CD14-positive monocyte (primary cell): ENCODE measurements around the gene NCOA5. TPM values are rescaled to one million over a fixed set of nuclear protein-coding genes. Genes with fewer than 3 reads are reported as not detected.

Experiments
- DNase-seq, 3 donors: peaks; one replicate each; pipeline ENCODE4 v3.0.0-alpha.2; 2011 to 2022
- H2AFZ ChIP-seq: 2 replicates; pipeline ENCODE4 v1.6.0; 2012; ENCODE audit warnings: mild to moderate bottlenecking, low read depth, low read length, inconsistent platforms; ENCODE audit not compliant: insufficient read depth, poor library complexity, severe bottlenecking
- H3K27ac ChIP-seq, 2 donors: 1 replicate in 1 of 2; 2 replicates in 1 of 2; pipeline ENCODE4 v1.5.1; 2012 to 2013; ENCODE audit warnings: low read length in 2 of 2, control low read depth in 1 of 2, inconsistent platforms in 1 of 2, low read depth in 1 of 2, mild to moderate bottlenecking in 1 of 2
- H3K27me3 ChIP-seq, 2 donors: one replicate each; pipeline versions ENCODE4 v1.6.0 to v1.6.1; 2011 to 2013; ENCODE audit warnings: low read length in 2 of 2; ENCODE audit not compliant: control insufficient read depth in 2 of 2, insufficient read depth in 2 of 2
- H3K36me3 ChIP-seq, 2 donors: replicated peaks in 1 of 2; 1 replicate in 1 of 2; 2 replicates in 1 of 2; pipeline versions ENCODE4 v1.5.1 to v1.6.1; 2012 to 2013; ENCODE audit warnings: low read length in 2 of 2, control low read depth in 1 of 2, inconsistent platforms in 1 of 2, mild to moderate bottlenecking in 1 of 2; ENCODE audit not compliant: insufficient read depth in 2 of 2, control insufficient read depth in 1 of 2
- H3K4me1 ChIP-seq, 2 donors: 1 replicate in 1 of 2; 2 replicates in 1 of 2; pipeline versions ENCODE4 v1.5.1 to v1.6.1; 2012 to 2013; ENCODE audit warnings: low read length in 2 of 2, control low read depth in 1 of 2, inconsistent platforms in 1 of 2, mild to moderate bottlenecking in 1 of 2, moderate library complexity in 1 of 2; ENCODE audit not compliant: insufficient read depth in 2 of 2, control insufficient read depth in 1 of 2
- H3K4me2 ChIP-seq: replicated peaks from 2 replicates; pipeline ENCODE3; 2012; ENCODE audit warnings: low read length, moderate library complexity, mild to moderate bottlenecking; ENCODE audit not compliant: poor library complexity, severe bottlenecking; ENCODE audit errors: extremely low read depth
- H3K4me3 ChIP-seq, 3 experiments: fragments of 200-600 bp in 1 of 3; sonication (generic) in 1 of 3; replicated peaks in 1 of 3; 1 replicate in 2 of 3; 2 replicates in 1 of 3; pipeline ENCODE4 v1.5.1; 2011 to 2013; ENCODE audit warnings: low read length in 3 of 3, mild to moderate bottlenecking in 3 of 3, control low read depth in 2 of 3, low read depth in 2 of 3, inconsistent platforms in 1 of 3, moderate library complexity in 1 of 3
- H3K79me2 ChIP-seq: 2 replicates; pipeline ENCODE4 v1.6.0; 2012; ENCODE audit warnings: mild to moderate bottlenecking, control low read depth, inconsistent platforms, low read length, moderate library complexity; ENCODE audit not compliant: insufficient read depth
- H3K9ac ChIP-seq: 2 replicates; pipeline ENCODE4 v1.6.0; 2017; ENCODE audit warnings: low read length, mild to moderate bottlenecking; ENCODE audit not compliant: insufficient read depth, poor library complexity, severe bottlenecking
- H3K9me3 ChIP-seq, 2 donors: replicated peaks in 1 of 2; 1 replicate in 1 of 2; 2 replicates in 1 of 2; pipeline versions ENCODE4 v1.5.1 to v1.6.1; 2012 to 2013; ENCODE audit warnings: low read length in 2 of 2, control low read depth in 1 of 2; ENCODE audit not compliant: control insufficient read depth in 1 of 2, insufficient read depth in 1 of 2
- H4K20me1 ChIP-seq: 2 replicates; pipeline ENCODE4 v1.6.0; 2012; ENCODE audit warnings: mild to moderate bottlenecking, low read length, control low read depth, moderate library complexity; ENCODE audit not compliant: insufficient read depth
- H3K27ac Mint-ChIP-seq, 7 donors: one replicate each; pipeline ENCODE4 v1.8.0; 2020; ENCODE audit warnings: mild to moderate bottlenecking in 7 of 7, mixed read lengths in 7 of 7, moderate library complexity in 6 of 7, inconsistent platforms in 2 of 7
- H3K27me3 Mint-ChIP-seq, 3 donors: one replicate each; pipeline ENCODE4 v1.8.0; 2021 to 2022; ENCODE audit warnings: low read depth in 3 of 3, mild to moderate bottlenecking in 3 of 3, mixed read lengths in 3 of 3, moderate library complexity in 3 of 3, inconsistent platforms in 1 of 3
- H3K36me3 Mint-ChIP-seq, 2 donors: one replicate each; pipeline ENCODE4 v1.8.0; 2020; ENCODE audit warnings: mixed read lengths in 2 of 2, inconsistent platforms in 1 of 2, mild to moderate bottlenecking in 1 of 2
- H3K4me1 Mint-ChIP-seq: one replicate; pipeline ENCODE4 v1.8.0; 2020; ENCODE audit warnings: mild to moderate bottlenecking, mixed read lengths
- H3K4me3 Mint-ChIP-seq, 2 donors: one replicate each; pipeline ENCODE4 v1.8.0; 2020; ENCODE audit warnings: mild to moderate bottlenecking in 2 of 2, mixed read lengths in 2 of 2, moderate library complexity in 1 of 2
- H3K9me3 Mint-ChIP-seq, 7 donors: one replicate each; pipeline ENCODE4 v1.8.0; 2020 to 2022; ENCODE audit warnings: mixed read lengths in 7 of 7, mild to moderate bottlenecking in 6 of 7, moderate library complexity in 6 of 7, inconsistent platforms in 2 of 7
- WGBS: methylation state at CpG from one replicate; pipeline ENCODE4 v1.1.5; 2013; ENCODE audit warnings: missing lambda C conversion rate; ENCODE audit not compliant: insufficient coverage; 5-methylcytosine and 5-hydroxymethylcytosine counted together
- intact Hi-C, 2 donors: fragments of 100-400 bp; cut with micrococcal nuclease; formaldehyde crosslinking; loops; one replicate each; pipeline versions ENCODE4 v1.15.0 to v1.15.1; 2023
- polyA plus RNA-seq, 3 donors: library from polyadenylated mRNA; depleted of rRNA in 1 of 3; unstranded in 2 of 3; stranded (reverse) in 1 of 3; fragments of 300-500 nt in 2 of 3; fragments of >200 nt in 1 of 3; fragmentation: Illumina TruSeq in 2 of 3; gene quantifications; 1 replicate in 2 of 3; 2 replicates in 1 of 3; pipeline ENCODE4 v1.2.3, GENCODE V29; 2012 to 2021
- TF ChIP-seq, protein P1 (sequence below): fragments of 200-600 bp; IDR thresholded peaks from one replicate; pipeline ENCODE4 v1.8.0; 2022; ENCODE audit warnings: antibody characterized with exemption, mild to moderate bottlenecking

NCOA5 gene
- polyA plus RNA-seq, 3 donors, result 4.5 to 10.2 (median 6.0) TPM

DNA sequence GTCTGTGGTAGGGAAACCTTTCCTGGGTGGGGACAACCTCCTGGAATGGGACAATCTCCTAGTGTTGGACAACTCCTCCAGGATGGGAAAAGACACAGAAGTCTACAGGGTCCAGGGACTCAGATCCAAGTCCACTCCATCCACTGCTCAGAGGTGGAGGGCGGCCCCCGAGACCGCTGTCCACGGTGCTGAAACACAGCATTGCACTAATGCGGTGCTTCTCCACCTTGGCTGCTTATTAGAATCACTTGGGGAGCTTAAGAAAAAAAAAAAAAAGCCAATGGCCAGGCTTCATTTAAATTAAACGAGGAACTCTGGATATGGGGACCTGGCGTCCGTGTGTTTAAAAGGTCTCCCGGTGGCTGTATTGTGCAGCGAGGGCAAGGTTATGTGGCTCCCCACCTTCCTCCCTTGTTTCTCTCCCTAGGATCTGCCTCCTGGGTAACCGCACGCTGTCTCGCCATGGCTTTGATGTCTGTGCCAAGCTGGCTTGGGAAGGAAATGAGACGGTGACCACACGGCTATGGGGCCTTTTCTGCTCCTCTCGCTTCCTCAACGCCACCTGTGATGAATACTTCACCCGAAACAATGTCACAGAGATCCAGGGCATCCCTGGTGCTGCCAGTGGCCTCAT lies 48.7 kb downstream of the NCOA5 start:
- Mint-ChIP-seq H3K27ac (no peak overlapping the region), H3K36me3 (no peaks in the 10 kb centered on the region), H3K4me3 (peak overlapping the region in 1 of 2 donors; percentile 19), H3K27me3 (peaks cover 12 to 19% (median 16%) of the 10 kb centered on the region in 3 donors), H3K4me1 (no peaks in the 10 kb centered on the region), H3K9me3 (peaks cover 0 to 2% (median 0%) of the 10 kb centered on the region in 7 donors)
- no peaks in the 10 kb centered on the region for H3K27me3 ChIP-seq
- TF ChIP-seq, protein P1, sequence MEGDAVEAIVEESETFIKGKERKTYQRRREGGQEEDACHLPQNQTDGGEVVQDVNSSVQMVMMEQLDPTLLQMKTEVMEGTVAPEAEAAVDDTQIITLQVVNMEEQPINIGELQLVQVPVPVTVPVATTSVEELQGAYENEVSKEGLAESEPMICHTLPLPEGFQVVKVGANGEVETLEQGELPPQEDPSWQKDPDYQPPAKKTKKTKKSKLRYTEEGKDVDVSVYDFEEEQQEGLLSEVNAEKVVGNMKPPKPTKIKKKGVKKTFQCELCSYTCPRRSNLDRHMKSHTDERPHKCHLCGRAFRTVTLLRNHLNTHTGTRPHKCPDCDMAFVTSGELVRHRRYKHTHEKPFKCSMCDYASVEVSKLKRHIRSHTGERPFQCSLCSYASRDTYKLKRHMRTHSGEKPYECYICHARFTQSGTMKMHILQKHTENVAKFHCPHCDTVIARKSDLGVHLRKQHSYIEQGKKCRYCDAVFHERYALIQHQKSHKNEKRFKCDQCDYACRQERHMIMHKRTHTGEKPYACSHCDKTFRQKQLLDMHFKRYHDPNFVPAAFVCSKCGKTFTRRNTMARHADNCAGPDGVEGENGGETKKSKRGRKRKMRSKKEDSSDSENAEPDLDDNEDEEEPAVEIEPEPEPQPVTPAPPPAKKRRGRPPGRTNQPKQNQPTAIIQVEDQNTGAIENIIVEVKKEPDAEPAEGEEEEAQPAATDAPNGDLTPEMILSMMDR, result no peak
- no peak overlapping the region for H3K9ac ChIP-seq
- H3K36me3 ChIP-seq, result no peaks in the 10 kb centered on the region
- no peak overlapping the region for H3K4me2 ChIP-seq
- no peak overlapping the region for H2AFZ ChIP-seq
- intact Hi-C loops, result no loop called here
- no peaks in the 10 kb centered on the region for H3K4me1 ChIP-seq
- no peak overlapping the region for H3K4me3 ChIP-seq
- no peaks in the 10 kb centered on the region for H4K20me1 ChIP-seq
- no peaks in the 10 kb centered on the region for H3K9me3 ChIP-seq
- H3K79me2 ChIP-seq, result no peaks in the 10 kb centered on the region
- H3K27ac ChIP-seq, result no peak overlapping the region
- WGBS, result 39% methylated on average over 14 of the region's 18 CpGs
- DNase-seq, result peak in 1 of 3 donors; percentile 10

DNA sequence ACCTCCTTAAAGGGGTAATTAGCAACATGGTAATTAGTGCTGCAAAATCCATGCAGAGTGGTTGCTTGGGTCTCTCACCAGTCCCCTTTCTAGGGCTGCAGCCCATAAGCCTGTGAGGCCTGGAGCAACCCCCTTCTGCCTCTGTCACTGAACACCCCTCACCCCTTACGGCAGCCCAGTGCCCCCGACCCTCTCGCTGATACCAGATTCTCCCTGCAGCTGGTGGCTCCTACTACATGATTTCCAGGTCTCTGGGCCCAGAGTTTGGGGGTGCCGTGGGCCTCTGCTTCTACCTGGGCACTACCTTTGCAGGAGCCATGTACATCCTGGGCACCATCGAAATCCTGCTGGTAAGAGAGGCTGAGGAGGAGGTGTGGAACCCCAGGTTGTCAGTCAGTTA lies 52.7 kb downstream of the NCOA5 start:
- Mint-ChIP-seq H3K9me3 (peaks cover 0 to 4% (median 0%) of the 10 kb centered on the region in 7 donors), H3K4me3 (no peak overlapping the region), H3K36me3 (no peaks in the 10 kb centered on the region), H3K4me1 (no peaks in the 10 kb centered on the region), H3K27ac (peak overlapping the region in 1 of 7 donors; percentile 10), H3K27me3 (peaks cover 34 to 39% (median 39%) of the 10 kb centered on the region in 3 donors)
- H3K9me3 ChIP-seq, result no peaks in the 10 kb centered on the region
- no peak overlapping the region for H3K27ac ChIP-seq
- TF ChIP-seq, protein P1, result no peak
- peaks cover 23 to 26% of the 10 kb centered on the region in 2 donors for H3K27me3 ChIP-seq
- H3K36me3 ChIP-seq, result no peaks in the 10 kb centered on the region
- DNase-seq, result no peak
- no peaks in the 10 kb centered on the region for H4K20me1 ChIP-seq
- WGBS, result 87% methylated on average over 4 of the region's 5 CpGs
- no peak overlapping the region for H2AFZ ChIP-seq
- H3K4me1 ChIP-seq, result no peaks in the 10 kb centered on the region
- H3K79me2 ChIP-seq, result no peaks in the 10 kb centered on the region
- no peak overlapping the region for H3K4me2 ChIP-seq
- intact Hi-C loops, result no loop called here
- no peak overlapping the region for H3K9ac ChIP-seq
- H3K4me3 ChIP-seq, result no peak overlapping the region
